ENCODE data around the gene REXO5.

DNA sequence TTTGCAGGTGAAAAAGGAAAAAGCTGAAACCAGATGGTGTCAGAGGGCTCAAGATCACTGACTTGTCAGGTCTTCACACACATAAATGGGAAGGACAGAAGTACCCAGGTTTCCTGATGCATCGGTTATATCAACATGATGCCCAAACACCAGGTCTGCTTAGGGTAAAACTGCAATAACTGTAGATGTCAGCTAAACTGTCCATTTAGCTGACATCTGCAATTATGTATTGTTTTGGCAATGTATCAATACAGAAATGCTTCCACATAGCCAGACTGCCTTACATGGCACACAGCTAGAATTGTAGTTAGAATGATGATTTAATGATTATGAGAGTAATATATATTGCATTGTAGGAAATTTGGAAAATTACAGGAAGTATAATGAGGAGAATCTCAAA is 37.5 kb upstream of the REXO5 start:
- TF ChIP-seq, protein P1, sequence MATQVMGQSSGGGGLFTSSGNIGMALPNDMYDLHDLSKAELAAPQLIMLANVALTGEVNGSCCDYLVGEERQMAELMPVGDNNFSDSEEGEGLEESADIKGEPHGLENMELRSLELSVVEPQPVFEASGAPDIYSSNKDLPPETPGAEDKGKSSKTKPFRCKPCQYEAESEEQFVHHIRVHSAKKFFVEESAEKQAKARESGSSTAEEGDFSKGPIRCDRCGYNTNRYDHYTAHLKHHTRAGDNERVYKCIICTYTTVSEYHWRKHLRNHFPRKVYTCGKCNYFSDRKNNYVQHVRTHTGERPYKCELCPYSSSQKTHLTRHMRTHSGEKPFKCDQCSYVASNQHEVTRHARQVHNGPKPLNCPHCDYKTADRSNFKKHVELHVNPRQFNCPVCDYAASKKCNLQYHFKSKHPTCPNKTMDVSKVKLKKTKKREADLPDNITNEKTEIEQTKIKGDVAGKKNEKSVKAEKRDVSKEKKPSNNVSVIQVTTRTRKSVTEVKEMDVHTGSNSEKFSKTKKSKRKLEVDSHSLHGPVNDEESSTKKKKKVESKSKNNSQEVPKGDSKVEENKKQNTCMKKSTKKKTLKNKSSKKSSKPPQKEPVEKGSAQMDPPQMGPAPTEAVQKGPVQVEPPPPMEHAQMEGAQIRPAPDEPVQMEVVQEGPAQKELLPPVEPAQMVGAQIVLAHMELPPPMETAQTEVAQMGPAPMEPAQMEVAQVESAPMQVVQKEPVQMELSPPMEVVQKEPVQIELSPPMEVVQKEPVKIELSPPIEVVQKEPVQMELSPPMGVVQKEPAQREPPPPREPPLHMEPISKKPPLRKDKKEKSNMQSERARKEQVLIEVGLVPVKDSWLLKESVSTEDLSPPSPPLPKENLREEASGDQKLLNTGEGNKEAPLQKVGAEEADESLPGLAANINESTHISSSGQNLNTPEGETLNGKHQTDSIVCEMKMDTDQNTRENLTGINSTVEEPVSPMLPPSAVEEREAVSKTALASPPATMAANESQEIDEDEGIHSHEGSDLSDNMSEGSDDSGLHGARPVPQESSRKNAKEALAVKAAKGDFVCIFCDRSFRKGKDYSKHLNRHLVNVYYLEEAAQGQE (IDR thresholded peaks at IDR 0.05; ENCODE audit: insufficient read depth in 1 of 2, low read depth in 2 of 2, low read length in 2 of 2): no peak
- TF ChIP-seq SIN3A (IDR thresholded peaks at IDR 0.05; ENCODE audit: borderline replicate concordance, insufficient read depth, low read length) (no peak), POLR2AphosphoS5 (IDR thresholded peaks at IDR 0.05; ENCODE audit: low read depth, low read length) (no peak), TAF1 (IDR thresholded peaks at IDR 0.05; ENCODE audit: borderline replicate concordance, insufficient read depth, low read length) (no peak)

Measured in PFSK-1 (cell line).